ENCODE measurements around the gene CHRDL2. TPM values are rescaled to one million over a fixed set of nuclear protein-coding genes. Genes with fewer than 3 reads are reported as not detected.
A peak's percentile ranks its signal among the peaks of the same experiment; 100 is the strongest.

CHRDL2 gene
- total and polyA plus RNA-seq, 7 experiments from 2014 or later: not detected

DNA sequence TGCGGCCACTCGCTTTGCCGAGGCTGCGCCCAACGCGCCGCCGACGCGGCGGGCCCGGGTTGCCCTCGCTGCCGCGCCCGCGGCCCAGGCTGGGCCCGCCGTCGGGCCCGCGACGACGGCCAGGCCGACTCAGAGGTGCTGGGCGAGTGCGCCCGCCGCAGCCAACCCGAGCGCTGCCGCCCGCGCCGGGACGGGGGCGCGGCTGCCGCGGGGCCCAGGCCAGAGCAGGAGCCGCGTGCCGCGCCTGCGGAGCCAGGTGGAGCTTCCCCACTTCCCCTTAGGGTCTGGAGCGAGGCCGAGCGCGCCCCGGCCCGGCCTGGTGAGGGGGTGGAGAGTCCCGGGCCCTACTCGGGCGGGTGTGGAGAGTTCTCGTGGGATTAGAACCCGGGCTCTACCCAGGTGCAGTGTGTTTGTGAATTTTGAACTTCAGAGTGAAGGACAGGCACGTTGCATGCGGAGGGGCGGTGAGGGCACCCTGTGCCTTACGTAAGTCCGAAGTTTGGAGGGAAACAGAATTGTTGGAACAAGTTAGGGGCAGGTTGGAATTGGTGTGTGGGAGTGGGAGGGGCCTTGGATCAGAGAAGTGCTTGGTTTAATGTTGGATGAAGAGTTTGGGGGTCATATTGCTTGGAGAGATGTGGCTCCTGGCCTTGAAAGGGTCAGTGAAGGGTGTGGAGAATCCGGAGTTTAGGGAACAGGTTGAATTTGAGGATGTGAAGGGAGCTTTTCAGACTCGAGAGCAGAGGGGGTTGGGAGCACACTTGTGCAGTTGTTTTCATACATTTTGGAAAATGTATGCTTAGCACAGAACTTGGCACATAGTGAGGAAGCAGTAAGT lies 18.1 kb upstream of the CHRDL2 start:
- DNase-seq (peak in 7 of 9 donors; percentile 28 to 73 (median 40)), ATAC-seq (peak; percentile 62)
- H3K4me3 ChIP-seq (ENCODE audit: low read length): peak overlapping the region; percentile 73
- peak overlapping the region; percentile 79 for H3K27ac ChIP-seq (ENCODE audit: low read depth, low read length)
- ChIA-PET POLR2A (no interaction called here), CTCF (no interaction called here)
- Mint-ChIP-seq H3K9me3 (no peaks in the 10 kb centered on the region), H3K27ac (peak overlapping the region; percentile 60 to 94 (median 84)), H3K27me3 (no peaks in the 10 kb centered on the region), H3K36me3 (peaks cover 0 to 5% (median 0%) of the 10 kb centered on the region in 5 donors), H3K4me1 (peaks cover 25 to 55% (median 50%) of the 10 kb centered on the region in 7 donors), H3K4me3 (peak overlapping the region; percentile 81 to 99 (median 93))
- intact Hi-C loops (cut with micrococcal nuclease): loop anchor here (2.0 to 10.0 kb wide), 7 partner anchors 157 to 1102 kb away; partner anchors contain the start of genes NEU3 (in 2 of the 2), PGM2L1 (in 1 of the 2), PLEKHB1 (in 1 of the 2) and POLD3 (in 1 of the 2)
- no peaks in the 10 kb centered on the region for H3K9me3 ChIP-seq (ENCODE audit: control insufficient read depth in 2 of 3, low read length in 3 of 3)
- H3K36me3 ChIP-seq (ENCODE audit: control insufficient read depth in 2 of 3, insufficient read depth in 3 of 3, low read length in 3 of 3): peaks cover 0 to 3% (median 0%) of the 10 kb centered on the region in 3 experiments
- no peaks in the 10 kb centered on the region for H3K27me3 ChIP-seq (ENCODE audit: control insufficient read depth in 2 of 2, insufficient read depth in 2 of 2, low read length in 2 of 2)
- peaks cover 16 to 29% of the 10 kb centered on the region in 2 donors for H3K4me1 ChIP-seq (ENCODE audit: control insufficient read depth in 2 of 2, insufficient read depth in 2 of 2, low read length in 2 of 2)

DNA sequence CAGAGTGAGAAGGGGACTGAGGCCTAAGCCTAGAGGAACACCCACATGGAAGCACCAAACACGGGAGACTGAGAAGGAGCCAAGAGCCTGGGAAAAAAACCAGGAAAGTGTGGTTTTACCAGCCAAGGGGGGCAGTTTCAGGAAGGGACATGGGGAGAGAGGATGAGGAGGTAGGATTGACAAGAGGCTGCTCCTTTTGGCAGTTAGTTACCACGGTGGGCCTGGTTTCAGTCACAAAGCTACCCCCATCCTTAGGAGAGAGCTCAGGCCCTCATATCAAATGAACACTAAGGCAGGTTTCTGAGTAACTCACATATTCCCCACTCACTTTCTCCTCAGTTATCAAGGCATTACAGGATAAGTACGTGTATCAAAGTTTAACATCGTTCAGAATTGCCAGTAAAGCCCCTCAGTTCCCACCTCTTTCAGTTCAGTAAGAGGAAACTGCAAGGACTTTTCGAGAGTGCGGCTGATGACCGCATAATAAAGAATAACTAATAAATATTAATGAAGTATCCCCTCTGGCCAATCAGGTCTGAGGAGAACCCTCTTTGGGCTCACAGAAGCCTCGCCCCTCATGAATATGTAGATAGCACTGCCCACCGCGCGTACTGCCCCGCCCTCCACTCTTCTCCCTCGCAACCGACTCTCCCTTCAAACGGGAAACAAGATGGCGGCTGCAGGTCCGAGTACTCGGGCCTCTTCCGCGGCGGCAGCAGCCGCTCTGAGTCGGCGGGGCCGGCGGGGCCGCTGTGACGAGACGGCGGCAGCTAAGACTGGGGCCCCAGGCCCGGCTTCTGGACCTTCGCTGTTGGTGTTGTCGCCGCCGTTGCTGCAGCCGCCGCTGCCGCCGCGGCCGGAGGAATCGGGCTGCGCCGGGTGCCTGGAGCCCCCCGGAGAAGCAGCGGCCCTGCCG lies 17.2 kb upstream of the CHRDL2 start, which contains the start of gene RNF169:
Gene RNF169, plus strand, starts transcription at position 639 of the 916 bp plus-strand sequence. Its CDS starts 32 bp downstream, at position 671.
- peak; percentile 59 to 88 (median 84) for DNase-seq
- Mint-ChIP-seq H3K27me3 (no peaks in the 10 kb centered on the region), H3K27ac (peak within 1 kb of the TSS; percentile 84 to 97 (median 91)), H3K36me3 (peaks cover 0 to 5% (median 0%) of the 10 kb centered on the region in 5 donors), H3K4me3 (peak within 1 kb of the TSS; percentile 81 to 99 (median 94)), H3K9me3 (no peaks in the 10 kb centered on the region), H3K4me1 (peaks cover 25 to 48% (median 42%) of the 10 kb centered on the region in 7 donors)
- intact Hi-C loops (cut with micrococcal nuclease): loop anchor here (1.0 to 10.0 kb wide), 13 partner anchors 9 to 1101 kb away; partner anchors contain the start of genes LIPT2 (in 2 of the 2), NEU3 (in 2 of the 2), PGM2L1 (in 2 of the 2) and POLD3 (in 2 of the 2)
- ATAC-seq: peak; percentile 100
- Histone ChIP-seq H3K27me3 (ENCODE audit: control insufficient read depth in 2 of 2, insufficient read depth in 2 of 2, low read length in 2 of 2) (no peaks in the 10 kb centered on the region), H3K4me1 (ENCODE audit: control insufficient read depth in 2 of 2, insufficient read depth in 2 of 2, low read length in 2 of 2) (peaks cover 16 to 29% of the 10 kb centered on the region in 2 donors), H3K9me3 (ENCODE audit: control insufficient read depth in 2 of 3, low read length in 3 of 3) (no peaks in the 10 kb centered on the region), H3K27ac (ENCODE audit: low read depth, low read length) (peak within 1 kb of the TSS; percentile 79), H3K36me3 (ENCODE audit: control insufficient read depth in 2 of 3, insufficient read depth in 3 of 3, low read length in 3 of 3) (peaks cover 0 to 3% (median 0%) of the 10 kb centered on the region in 3 experiments), H3K4me3 (ENCODE audit: low read length) (peak within 1 kb of the TSS; percentile 73)
- ChIA-PET CTCF (no interaction called here), POLR2A (interaction anchor here (0.9 kb wide), 1 partner anchor 71 kb away, joined by 3 read pairs; no protein-coding TSS in a partner anchor)

DNA sequence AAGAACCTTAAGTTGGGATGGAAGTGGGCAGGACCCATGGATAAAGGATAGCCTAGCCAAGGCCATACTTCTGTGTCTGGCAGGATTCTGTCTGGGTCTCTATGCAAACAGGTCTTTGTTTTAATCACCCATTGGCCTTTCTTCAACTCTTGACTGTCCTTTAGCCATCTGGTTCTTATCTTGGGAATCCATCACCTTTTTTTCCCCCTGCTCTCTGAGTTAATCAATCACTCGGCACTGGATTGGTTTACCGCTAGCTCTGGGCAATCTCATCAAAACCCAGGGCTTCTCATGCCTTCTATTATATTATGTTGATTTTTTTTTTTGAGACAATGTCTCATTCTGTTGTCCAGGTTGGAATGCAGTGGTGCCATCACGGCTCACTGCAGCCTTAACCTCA lies 15.6 kb upstream of the CHRDL2 start:
- Mint-ChIP-seq H3K27me3 (peaks cover 0 to 3% (median 0%) of the 10 kb centered on the region in 5 donors), H3K4me1 (peaks cover 20 to 40% (median 37%) of the 10 kb centered on the region in 7 donors), H3K4me3 (peak overlapping the region in 2 of 10 donors; percentile 16 to 32), H3K36me3 (peaks cover 0 to 2% (median 0%) of the 10 kb centered on the region in 5 donors), H3K9me3 (no peaks in the 10 kb centered on the region), H3K27ac (peak overlapping the region in 1 of 9 donors; percentile 30)
- H3K36me3 ChIP-seq (ENCODE audit: control insufficient read depth in 2 of 3, insufficient read depth in 3 of 3, low read length in 3 of 3): peaks cover 0 to 3% (median 0%) of the 10 kb centered on the region in 3 experiments
- peaks cover 16 to 29% of the 10 kb centered on the region in 2 donors for H3K4me1 ChIP-seq (ENCODE audit: control insufficient read depth in 2 of 2, insufficient read depth in 2 of 2, low read length in 2 of 2)
- H3K9me3 ChIP-seq (ENCODE audit: control insufficient read depth in 2 of 3, low read length in 3 of 3): no peaks in the 10 kb centered on the region
- intact Hi-C loops (cut with micrococcal nuclease): loop anchor here (5.0 to 10.0 kb wide), 4 partner anchors 498 to 1100 kb away; partner anchors contain the start of genes PLEKHB1 (in 1 of the 2), RAB6A (in 1 of the 2), TPBGL (in 1 of the 2) and UVRAG (in 1 of the 2)
- ATAC-seq (no peak), DNase-seq (no peak)
- ChIA-PET CTCF (interaction anchor here (0.6 kb wide), 1 partner anchor 10 kb away, joined by 4 read pairs; no protein-coding TSS in a partner anchor), POLR2A (no interaction called here)
- no peaks in the 10 kb centered on the region for H3K27me3 ChIP-seq (ENCODE audit: control insufficient read depth in 2 of 2, insufficient read depth in 2 of 2, low read length in 2 of 2)
- no peak overlapping the region for H3K27ac ChIP-seq (ENCODE audit: low read depth, low read length)
- H3K4me3 ChIP-seq (ENCODE audit: low read length): no peak overlapping the region

DNA sequence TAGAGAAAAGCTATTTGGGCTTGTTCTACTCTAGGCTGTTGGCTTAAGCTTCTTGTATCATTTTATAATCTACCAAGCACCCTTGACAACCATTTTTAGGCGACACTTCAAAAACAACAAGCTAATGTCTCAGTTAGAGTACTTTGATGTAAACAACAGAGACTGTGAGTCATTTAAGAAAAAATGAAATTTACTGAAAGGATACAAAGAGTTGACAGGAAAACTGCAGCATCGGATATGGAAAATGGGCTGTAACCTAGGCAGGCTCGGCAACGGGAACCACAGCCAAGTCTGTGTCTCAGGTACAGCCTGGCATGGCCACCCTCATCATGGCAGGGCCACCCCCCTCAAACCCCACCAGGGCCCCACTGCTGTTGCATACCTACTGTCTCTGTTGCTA lies 13.1 kb upstream of the CHRDL2 start:
- H3K9me3 ChIP-seq (ENCODE audit: control insufficient read depth in 2 of 3, low read length in 3 of 3): no peaks in the 10 kb centered on the region
- DNase-seq: no peak
- Mint-ChIP-seq H3K9me3 (no peaks in the 10 kb centered on the region), H3K4me3 (no peak overlapping the region), H3K4me1 (peaks cover 13 to 28% (median 20%) of the 10 kb centered on the region in 7 donors), H3K27me3 (peaks cover 0 to 9% (median 1%) of the 10 kb centered on the region in 5 donors), H3K36me3 (no peaks in the 10 kb centered on the region), H3K27ac (peak overlapping the region in 1 of 9 donors; percentile 62)
- H3K36me3 ChIP-seq (ENCODE audit: control insufficient read depth in 2 of 3, insufficient read depth in 3 of 3, low read length in 3 of 3): peaks cover 0 to 3% (median 0%) of the 10 kb centered on the region in 3 experiments
- H3K27me3 ChIP-seq (ENCODE audit: control insufficient read depth in 2 of 2, insufficient read depth in 2 of 2, low read length in 2 of 2): no peaks in the 10 kb centered on the region
- H3K27ac ChIP-seq (ENCODE audit: low read depth, low read length): no peak overlapping the region
- peaks cover 11% of the 10 kb centered on the region in 2 donors for H3K4me1 ChIP-seq (ENCODE audit: control insufficient read depth in 2 of 2, insufficient read depth in 2 of 2, low read length in 2 of 2)
- H3K4me3 ChIP-seq (ENCODE audit: low read length): no peak overlapping the region
- ChIA-PET CTCF (no interaction called here), POLR2A (no interaction called here)
- no peak for ATAC-seq
- intact Hi-C loops (cut with micrococcal nuclease): loop anchor here (10.0 kb wide), 2 partner anchors 501 to 1071 kb away; partner anchors contain the start of genes TPBGL (in 1 of the 2) and UVRAG (in 1 of the 2)

DNA sequence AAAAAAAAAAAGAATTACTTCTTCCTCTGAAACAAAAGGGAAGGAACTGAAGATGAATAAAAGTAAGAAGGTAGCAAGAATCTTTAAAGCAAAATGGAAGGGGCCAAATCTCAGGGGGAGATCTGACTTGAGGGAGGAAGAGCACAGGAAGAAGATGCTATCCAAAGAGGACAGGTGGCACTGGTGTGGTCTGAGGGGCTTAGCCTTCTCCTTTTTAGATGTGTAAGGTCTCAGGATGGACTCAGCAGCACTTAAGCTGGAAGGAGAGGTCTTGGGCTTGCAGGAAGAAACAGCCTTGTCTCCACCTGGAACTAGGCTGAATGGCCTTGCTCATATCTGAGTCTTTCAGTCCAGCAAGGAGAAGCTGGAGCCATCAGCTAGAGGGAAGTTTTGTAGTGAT lies 12.4 kb upstream of the CHRDL2 start:
- H3K4me3 ChIP-seq (ENCODE audit: low read length): no peak overlapping the region
- CTCF ChIA-PET: no interaction called here
- no peak overlapping the region for H3K27ac ChIP-seq (ENCODE audit: low read depth, low read length)
- Mint-ChIP-seq H3K36me3 (no peaks in the 10 kb centered on the region), H3K4me1 (peaks cover 12 to 29% (median 20%) of the 10 kb centered on the region in 7 donors), H3K9me3 (no peaks in the 10 kb centered on the region), H3K4me3 (peak overlapping the region in 2 of 10 donors; percentile 1 to 25), H3K27ac (peak overlapping the region in 3 of 9 donors; percentile 56 to 62 (median 62)), H3K27me3 (peaks cover 0 to 16% (median 6%) of the 10 kb centered on the region in 5 donors)
- POLR2A ChIA-PET: no interaction called here
- no peak for DNase-seq
- ATAC-seq: no peak
- H3K9me3 ChIP-seq (ENCODE audit: control insufficient read depth in 2 of 3, low read length in 3 of 3): no peaks in the 10 kb centered on the region
- no peaks in the 10 kb centered on the region for H3K27me3 ChIP-seq (ENCODE audit: control insufficient read depth in 2 of 2, insufficient read depth in 2 of 2, low read length in 2 of 2)
- no peaks in the 10 kb centered on the region for H3K36me3 ChIP-seq (ENCODE audit: control insufficient read depth in 2 of 3, insufficient read depth in 3 of 3, low read length in 3 of 3)
- peaks cover 10 to 11% of the 10 kb centered on the region in 2 donors for H3K4me1 ChIP-seq (ENCODE audit: control insufficient read depth in 2 of 2, insufficient read depth in 2 of 2, low read length in 2 of 2)
- intact Hi-C loops (cut with micrococcal nuclease): loop anchor here (10.0 kb wide), 2 partner anchors 501 to 1071 kb away; partner anchors contain the start of genes TPBGL (in 1 of the 2) and UVRAG (in 1 of the 2)
